Heart left ventricle (tissue), 16 donors: ENCODE measurements around the gene NUDT5. TPM values are rescaled to one million over a fixed set of nuclear protein-coding genes. Genes with fewer than 3 reads are reported as not detected.

Source experiments
- ATAC-seq, 4 donors: fragments of 200-7000 bp; cut with Tn5 transposase; one replicate each; pipeline ENCODE4 v1.9.1; 2020 to 2022; ENCODE audit warnings: moderate library complexity in 4 of 4, mild to moderate bottlenecking in 3 of 4, moderate number of reproducible peaks in 1 of 4
- DNase-seq, 5 donors: peaks; one replicate each; pipeline ENCODE4 v3.0.0-alpha.2; 2020
- H3K27ac ChIP-seq, 12 donors: fragments of 200-600 bp; sonication (generic) in 4 of 12; one replicate each; pipeline versions ENCODE4 v1.5.0 to v1.8.0; 2016 to 2022; ENCODE audit warnings: mild to moderate bottlenecking in 2 of 12
- H3K27me3 ChIP-seq, 9 donors: fragments of 200-600 bp; sonication (generic) in 2 of 9; one replicate each; pipeline versions ENCODE4 v1.5.1 to v1.8.0; 2016 to 2022; ENCODE audit warnings: mild to moderate bottlenecking in 3 of 9
- H3K36me3 ChIP-seq, 9 donors: fragments of 200-600 bp; sonication (generic) in 2 of 9; one replicate each; pipeline versions ENCODE4 v1.5.0 to v1.8.0; 2018 to 2022; ENCODE audit warnings: mild to moderate bottlenecking in 2 of 9
- H3K4me1 ChIP-seq, 12 donors: fragments of 200-600 bp; sonication (generic) in 4 of 12; one replicate each; pipeline versions ENCODE4 v1.5.0 to v1.8.0; 2016 to 2022; ENCODE audit warnings: mild to moderate bottlenecking in 3 of 12
- H3K4me3 ChIP-seq, 12 donors: fragments of 200-600 bp; sonication (generic) in 4 of 12; one replicate each; pipeline versions ENCODE4 v1.5.0 to v1.8.0; 2017 to 2022; ENCODE audit warnings: mild to moderate bottlenecking in 9 of 12, moderate library complexity in 4 of 12
- H3K9me3 ChIP-seq, 12 donors: fragments of 200-600 bp; sonication (generic) in 4 of 12; one replicate each; pipeline versions ENCODE4 v1.5.0 to v1.8.0; 2016 to 2022; ENCODE audit warnings: mild to moderate bottlenecking in 1 of 12
- POLR2A ChIP-seq, 2 donors: fragments of 450-650 bp; IDR thresholded peaks; one replicate each; pipeline ENCODE4 v1.6.1; 2017; ENCODE audit warnings: antibody characterized with exemption in 2 of 2, mild to moderate bottlenecking in 2 of 2, moderate library complexity in 2 of 2
- WGBS, 4 donors: extraction: QIAGEN DNeasy Blood & Tissue Kit in 2 of 4; methylation state at CpG; one replicate each; pipeline versions ENCODE4 v1.1.5 to v1.1.7; 2013 to 2018; 5-methylcytosine and 5-hydroxymethylcytosine counted together
- intact Hi-C, 10 donors: fragments of 100-400 bp; cut with DNase I; formaldehyde crosslinking; loops; one replicate each; pipeline versions ENCODE4 v1.11.1 to v1.14.2; 2022
- polyA plus RNA-seq, 2 donors: library from polyadenylated mRNA; stranded (reverse); fragments of 200-250 nt; gene quantifications; one replicate each; pipeline ENCODE4 v1.2.3, GENCODE V29; 2013
- total RNA-seq, 9 donors: library from RNA; depleted of rRNA in 2 of 9; stranded (reverse); fragments of >200 nt in 2 of 9; fragmentation: NEBNext Ultra II Directional in 3 of 9; extraction: Animal tissue kit (Norgen Biotek cat#: 25700) in 3 of 9; gene quantifications; one replicate each; pipeline versions ENCODE4 v1.1.0 to v1.2.4, GENCODE V29; 2016 to 2023
- TF ChIP-seq, protein P1 (sequence below), 12 donors: fragments of 200-600 bp; sonication (generic) in 4 of 12; IDR thresholded peaks; one replicate each; pipeline versions ENCODE4 v1.5.0 to v1.8.0; 2018 to 2022; ENCODE audit warnings: antibody characterized with exemption in 12 of 12, mild to moderate bottlenecking in 5 of 12
- donor health status: ischemic (EF 13 %, LVEDD 7.1; RV severe dilation, severe dysfunction).
- donor health status: healthy with polysubstance abuse.
- donor health status: DM: no; HTN: yes; CAD: no.
- donor health status: DM: no; HTN: no; CAD: no.
- donor health status: ischemic (EF 25% LVEDD 6.9; RV normal size, moderate dysfunction).
- donor health status: ischemic (EF 25% LVEDD 5.7; RV mildly dilated, moderate dysfunction).
- donor health status: healthy.
- donor health status: DM: yes; HTN: yes; CAD: no.
- donor health status: ischemic (EF 35%, LVEDD 5.7; RV mildly dilated, moderate dysfunction).
- donor health status: nonischemic (EF 11% LVEDD 7.7; RV severe dilation, severe dysfunction).
- donor health status: DM: yes; HTN: yes; CAD: no.
- donor health status: PGD.
- donor health status: ischemic (EF 29% LVEDD 5.4; RV normal size, mild dysfunction).
- donor health status: nonischemic (EF 23%, LVEDD 6.1; RV moderate dilation, normal function).

Gene NUDT5
- total and polyA plus RNA-seq, 11 donors = 5.0 to 23.3 (median 9.2) TPM

DNA sequence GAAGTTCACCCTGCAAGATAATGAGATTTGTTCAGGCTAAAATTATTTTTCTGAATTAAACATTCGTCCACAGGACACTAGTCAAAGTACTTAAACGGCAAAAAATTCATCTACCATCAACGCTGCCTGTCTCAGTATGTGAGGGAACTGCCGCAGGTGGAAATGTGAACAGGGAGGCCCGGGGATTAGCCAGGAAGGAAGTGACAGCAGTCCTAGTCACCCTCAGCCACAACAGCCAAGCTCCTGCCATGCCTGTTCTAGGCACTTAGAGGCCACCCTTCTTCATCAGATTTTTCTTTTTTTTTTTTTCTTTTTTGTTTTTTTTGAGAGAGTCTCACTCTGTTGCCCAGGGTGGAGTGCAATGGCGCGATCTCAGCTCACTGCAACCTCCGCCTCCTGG is 9.4 kb downstream of the NUDT5 start:
- no peak for TF ChIP-seq POLR2A (IDR thresholded peaks at IDR 0.05)
- H3K36me3 ChIP-seq = peaks cover 3 to 61% (median 48%) of the 10 kb centered on the region in 9 donors
- no peaks in the 10 kb centered on the region for H3K27me3 ChIP-seq
- DNase-seq (no peak), ATAC-seq (no peak)
- peaks cover 0 to 20% (median 0%) of the 10 kb centered on the region in 12 donors for H3K4me1 ChIP-seq
- intact Hi-C loops = no loop called here
- no peak overlapping the region for H3K27ac ChIP-seq
- 77 to 84% (median 81%) methylated on average over 8 of the region's 8 CpGs for WGBS, 4 donors
- H3K4me3 ChIP-seq = no peak overlapping the region
- H3K9me3 ChIP-seq = no peaks in the 10 kb centered on the region

GRCh38 chr10:12184165-12184564 is 11.5 kb downstream of the NUDT5 start:
- no peak overlapping the region for H3K4me3 ChIP-seq
- no peak for DNase-seq
- ATAC-seq = no peak
- peaks cover 0 to 39% (median 0%) of the 10 kb centered on the region in 12 donors for H3K4me1 ChIP-seq
- intact Hi-C loops = no loop called here
- 91 to 98% (median 95%) methylated on average over 7 of the region's 7 CpGs for WGBS, 4 donors
- H3K27me3 ChIP-seq = no peaks in the 10 kb centered on the region
- no peak overlapping the region for H3K27ac ChIP-seq
- H3K9me3 ChIP-seq = no peaks in the 10 kb centered on the region
- TF ChIP-seq, protein P1, sequence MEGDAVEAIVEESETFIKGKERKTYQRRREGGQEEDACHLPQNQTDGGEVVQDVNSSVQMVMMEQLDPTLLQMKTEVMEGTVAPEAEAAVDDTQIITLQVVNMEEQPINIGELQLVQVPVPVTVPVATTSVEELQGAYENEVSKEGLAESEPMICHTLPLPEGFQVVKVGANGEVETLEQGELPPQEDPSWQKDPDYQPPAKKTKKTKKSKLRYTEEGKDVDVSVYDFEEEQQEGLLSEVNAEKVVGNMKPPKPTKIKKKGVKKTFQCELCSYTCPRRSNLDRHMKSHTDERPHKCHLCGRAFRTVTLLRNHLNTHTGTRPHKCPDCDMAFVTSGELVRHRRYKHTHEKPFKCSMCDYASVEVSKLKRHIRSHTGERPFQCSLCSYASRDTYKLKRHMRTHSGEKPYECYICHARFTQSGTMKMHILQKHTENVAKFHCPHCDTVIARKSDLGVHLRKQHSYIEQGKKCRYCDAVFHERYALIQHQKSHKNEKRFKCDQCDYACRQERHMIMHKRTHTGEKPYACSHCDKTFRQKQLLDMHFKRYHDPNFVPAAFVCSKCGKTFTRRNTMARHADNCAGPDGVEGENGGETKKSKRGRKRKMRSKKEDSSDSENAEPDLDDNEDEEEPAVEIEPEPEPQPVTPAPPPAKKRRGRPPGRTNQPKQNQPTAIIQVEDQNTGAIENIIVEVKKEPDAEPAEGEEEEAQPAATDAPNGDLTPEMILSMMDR (IDR thresholded peaks at IDR 0.05) = no peak
- no peak for TF ChIP-seq POLR2A (IDR thresholded peaks at IDR 0.05)
- peaks cover 3 to 78% (median 55%) of the 10 kb centered on the region in 9 donors for H3K36me3 ChIP-seq

- ATAC-seq = peak in 1 of 4 donors; percentile 66
These were observed 14.5 kb downstream of the NUDT5 start for GRCh38 chr10:12181065-12181775.

DNA sequence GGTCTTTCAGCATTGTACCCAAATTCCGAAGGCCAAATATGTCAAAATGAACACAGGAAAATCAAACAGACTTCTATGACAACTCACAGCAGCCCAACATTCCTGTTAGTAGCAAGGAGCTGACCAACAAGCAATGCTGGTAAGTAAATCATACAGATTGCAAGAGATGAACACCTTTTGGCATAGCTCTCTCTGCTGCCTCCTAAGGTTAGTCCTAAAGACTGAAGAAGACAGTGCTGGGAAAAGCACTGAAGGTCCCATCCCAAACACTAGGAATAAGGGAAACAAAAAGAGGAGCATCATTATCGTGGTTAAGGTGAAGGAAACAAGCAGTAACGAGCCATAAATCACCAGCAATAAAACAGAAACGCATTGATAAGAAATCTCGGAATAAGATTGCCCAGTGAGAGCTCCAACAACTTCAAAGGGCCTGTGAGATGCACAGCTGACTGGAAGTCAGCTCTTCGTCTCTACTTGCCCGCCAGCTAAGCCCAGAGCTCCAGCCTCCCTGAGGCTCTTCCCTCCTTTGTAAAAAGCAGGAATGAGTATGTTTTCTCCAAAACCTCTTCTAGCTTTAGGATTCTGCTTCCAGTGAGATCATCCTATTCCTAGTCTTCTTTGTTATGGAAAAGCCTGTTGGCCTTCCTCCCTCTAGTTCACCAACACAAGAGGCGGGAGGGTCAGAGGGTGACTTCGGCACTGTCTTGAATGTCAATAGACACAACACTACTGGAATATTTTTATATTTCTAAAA is 15.3 kb downstream of the NUDT5 start:
- TF ChIP-seq POLR2A (IDR thresholded peaks at IDR 0.05) = no peak
- TF ChIP-seq, protein P1 (IDR thresholded peaks at IDR 0.05) = no peak
- Histone ChIP-seq H3K27me3 (no peaks in the 10 kb centered on the region), H3K9me3 (no peaks in the 10 kb centered on the region), H3K4me1 (peaks cover 0 to 36% (median 0%) of the 10 kb centered on the region in 12 donors), H3K4me3 (no peak overlapping the region), H3K27ac (peak overlapping the region in 1 of 12 donors; percentile 52), H3K36me3 (peaks cover 1 to 98% (median 77%) of the 10 kb centered on the region in 9 donors)
- intact Hi-C loops = no loop called here
- 87 to 91% (median 91%) methylated on average over 9 of the region's 9 CpGs for WGBS, 4 donors
- no peak for DNase-seq
- ATAC-seq = no peak

More at GRCh38 chr10:12181065-12181775, 14.5 kb downstream of the NUDT5 start:
- 93 to 95% (median 94%) methylated on average over 13 of the region's 13 CpGs for WGBS, 4 donors
- Histone ChIP-seq H3K4me3 (no peak overlapping the region), H3K9me3 (no peaks in the 10 kb centered on the region), H3K27me3 (no peaks in the 10 kb centered on the region), H3K27ac (peak overlapping the region in 1 of 12 donors; percentile 52), H3K4me1 (peaks cover 0 to 36% (median 0%) of the 10 kb centered on the region in 12 donors), H3K36me3 (peaks cover 3 to 98% (median 75%) of the 10 kb centered on the region in 9 donors)
- intact Hi-C loops = no loop called here
- peak in 1 of 5 donors; percentile 60 for DNase-seq
- TF ChIP-seq, protein P1 (IDR thresholded peaks at IDR 0.05) = no peak
- no peak for TF ChIP-seq POLR2A (IDR thresholded peaks at IDR 0.05)
